Kidney (tissue), 14 donors: ENCODE measurements around the gene SEMA4C. TPM values are rescaled to one million over a fixed set of nuclear protein-coding genes. Genes with fewer than 3 reads are reported as not detected.

Experiments
- DNase-seq, 5 donors: peaks; one replicate each; pipeline ENCODE4 v3.0.0-alpha.2; 2013 to 2020
- FAIRE-seq: peaks from 2 replicates; lab custom pipeline; 2012; peaks lifted over from hg19 to GRCh38; lab: Jason Lieb, UNC
- H3K27ac ChIP-seq, 2 donors: one replicate each; pipeline ENCODE4 v1.7.0; 2013; ENCODE audit warnings: low read depth in 2 of 2, low read length in 2 of 2, inconsistent platforms in 1 of 2
- H3K27me3 ChIP-seq: one replicate; pipeline ENCODE4 v1.7.1; 2013; ENCODE audit warnings: low read length, inconsistent platforms; ENCODE audit not compliant: control insufficient read depth, insufficient read depth
- H3K36me3 ChIP-seq, 3 donors: one replicate each; pipeline versions ENCODE4 v1.7.0 to v1.7.1; 2013; ENCODE audit warnings: low read length in 3 of 3, control low read depth in 1 of 3, inconsistent platforms in 1 of 3; ENCODE audit not compliant: insufficient read depth in 3 of 3, control insufficient read depth in 2 of 3
- H3K4me1 ChIP-seq, 3 donors: one replicate each; pipeline versions ENCODE4 v1.7.0 to v1.7.1; 2013; ENCODE audit warnings: low read length in 3 of 3, inconsistent platforms in 1 of 3, low read depth in 1 of 3; ENCODE audit not compliant: control insufficient read depth in 2 of 3, insufficient read depth in 2 of 3
- H3K4me3 ChIP-seq, 3 donors: one replicate each; pipeline versions ENCODE4 v1.7.0 to v1.8.1; 2013; ENCODE audit warnings: low read length in 3 of 3, control low read depth in 1 of 3, inconsistent platforms in 1 of 3
- H3K9ac ChIP-seq, 3 donors: one replicate each; pipeline versions ENCODE4 v1.7.0 to v1.7.1; 2013; ENCODE audit warnings: low read length in 3 of 3, control low read depth in 1 of 3, inconsistent platforms in 1 of 3
- H3K9me3 ChIP-seq, 3 donors: one replicate each; pipeline versions ENCODE4 v1.7.0 to v1.7.1; 2013; ENCODE audit warnings: low read length in 3 of 3, control low read depth in 1 of 3, inconsistent platforms in 1 of 3; ENCODE audit not compliant: control insufficient read depth in 2 of 3, insufficient read depth in 1 of 3
- CTCF ChIP-seq: IDR thresholded peaks from 3 replicates; pipeline ENCODE4 v1.5.1; 2012; ENCODE audit warnings: mild to moderate bottlenecking, moderate library complexity, borderline replicate concordance; ENCODE audit not compliant: insufficient read depth; ENCODE audit errors: extremely low read depth
- intact Hi-C: fragments of 100-400 bp; cut with DNase I; formaldehyde crosslinking; loops from one replicate; pipeline ENCODE4 v1.11.1; 2022
- polyA plus RNA-seq: library from polyadenylated mRNA; stranded (reverse); fragments of 350-450 nt; fragmentation: Illumina TruSeq; extraction: RNeasy Lipid Tissue Mini Kit (QIAGEN cat#74804); gene quantifications from one replicate; pipeline ENCODE4 v1.2.3, GENCODE V29; 2014; ENCODE audit warnings: low read depth, low replicate concordance; ENCODE audit not compliant: insufficient read depth
- total RNA-seq: library from RNA; stranded (reverse); fragmentation: NEBNext Ultra II Directional; extraction: Animal tissue kit (Norgen Biotek cat#: 25700); gene quantifications from one replicate; pipeline ENCODE4 v1.2.1, GENCODE V29; 2021
- donor health status: control.
- donor health status: control.
- donor health status: control.
- donor health status: control.
- donor health status: control.
- donor health status: DM: yes; HTN: yes; CAD: no.
- donor health status: Normal renal cell carcinoma (clear cell type).

The SEMA4C gene
- total and polyA plus RNA-seq, 2 donors from 2014 or later = 11.1 to 44.6 TPM

- intact Hi-C loops = no loop called here
- DNase-seq (no peak), FAIRE-seq (no peak)
- no peaks in the 10 kb centered on the region for H3K9me3 ChIP-seq
- no peak for TF ChIP-seq CTCF
- peak overlapping the region in 1 of 2 donors; percentile 9 for H3K27ac ChIP-seq
- H3K27me3 ChIP-seq = no peaks in the 10 kb centered on the region
- no peaks in the 10 kb centered on the region for H3K36me3 ChIP-seq
- H3K4me1 ChIP-seq = peaks cover 0 to 14% (median 0%) of the 10 kb centered on the region in 3 donors
- no peak overlapping the region for H3K9ac ChIP-seq
- H3K4me3 ChIP-seq = no peak overlapping the region
Measured at GRCh38 chr2:96916646-96917543, 47.0 kb upstream of the SEMA4C start.

GRCh38 chr2:96916156-96916630, 46.3 kb upstream of the SEMA4C start:
- DNase-seq = peak in 1 of 5 donors; percentile 34
- Histone ChIP-seq H3K4me1 (peaks cover 0 to 16% (median 0%) of the 10 kb centered on the region in 3 donors), H3K36me3 (no peaks in the 10 kb centered on the region), H3K9ac (no peak overlapping the region), H3K27me3 (no peaks in the 10 kb centered on the region), H3K9me3 (no peaks in the 10 kb centered on the region), H3K27ac (peak overlapping the region in 1 of 2 donors; percentile 9), H3K4me3 (no peak overlapping the region)
- intact Hi-C loops = no loop called here
- TF ChIP-seq CTCF = peak; percentile 4
- no peak for FAIRE-seq

GRCh38 chr2:96914332-96914731, 44.5 kb upstream of the SEMA4C start:
- H3K36me3 ChIP-seq = no peaks in the 10 kb centered on the region
- H3K27ac ChIP-seq = peak overlapping the region in 1 of 2 donors; percentile 36
- H3K9me3 ChIP-seq = no peaks in the 10 kb centered on the region
- no peaks in the 10 kb centered on the region for H3K27me3 ChIP-seq
- peak in 1 of 5 donors; percentile 44 for DNase-seq
- H3K9ac ChIP-seq = no peak overlapping the region
- no peak for TF ChIP-seq CTCF
- intact Hi-C loops = no loop called here
- H3K4me1 ChIP-seq = peaks cover 0 to 16% (median 0%) of the 10 kb centered on the region in 3 donors
- FAIRE-seq = no peak
- no peak overlapping the region for H3K4me3 ChIP-seq
